WTC11 (cell line): ENCODE data around the gene MYL4. TPM values are rescaled to one million over a fixed set of nuclear protein-coding genes. Genes with fewer than 3 reads are reported as not detected.

Experiments used
- ATAC-seq: fragments of 200-7000 bp; cut with Tn5 transposase; 2 replicates; pipeline ENCODE4 v1.10.0; 2021; ENCODE audit warnings: mild to moderate bottlenecking, moderate library complexity
- CTCF ChIA-PET: fragments of 300-600 bp; sonication (Branson Sonifier 250); formaldehyde crosslinking; loops from one replicate; lab custom pipeline; 2021; ENCODE audit warnings: antibody characterized with exemption; lab: Charles Lee
- POLR2A ChIA-PET: fragments of 350-600 bp; sonication (Branson Sonifier 250); formaldehyde crosslinking; loops from one replicate; lab custom pipeline; 2021; ENCODE audit warnings: antibody characterized with exemption; lab: Charles Lee
- DNase-seq: peaks from one replicate; pipeline ENCODE4 v3.0.0; 2021; ENCODE audit warnings: low spot score
- H3K27ac Mint-ChIP-seq: 2 replicates; pipeline ENCODE4 v1.8.0; 2021; ENCODE audit warnings: mixed read lengths
- H3K27me3 Mint-ChIP-seq: 2 replicates; pipeline ENCODE4 v1.8.0; 2021; ENCODE audit warnings: low read depth, mild to moderate bottlenecking, moderate library complexity, mixed read lengths
- H3K36me3 Mint-ChIP-seq: 2 replicates; pipeline ENCODE4 v1.8.0; 2021; ENCODE audit warnings: mixed read lengths
- H3K4me1 Mint-ChIP-seq: 2 replicates; pipeline ENCODE4 v1.8.0; 2022; ENCODE audit warnings: mixed read lengths
- H3K4me3 Mint-ChIP-seq: 2 replicates; pipeline ENCODE4 v1.8.0; 2021; ENCODE audit warnings: mild to moderate bottlenecking, moderate library complexity, mixed read lengths
- H3K9me3 Mint-ChIP-seq: 2 replicates; pipeline ENCODE4 v1.8.0; 2021; ENCODE audit warnings: mixed read lengths
- ATF1 ChIP-seq: sonication (generic); formaldehyde crosslinking; IDR thresholded peaks from 2 replicates; pipeline ENCODE4 v1.8.1; 2023; ENCODE audit warnings: mild to moderate bottlenecking, moderate library complexity, missing genetic modification reagents
- ATF2 ChIP-seq: sonication (generic); formaldehyde crosslinking; IDR thresholded peaks from 2 replicates; pipeline ENCODE4 v1.8.1; 2022; ENCODE audit warnings: low read depth, missing genetic modification reagents, borderline replicate concordance
- ATF3 ChIP-seq: sonication (generic); formaldehyde crosslinking; conservative IDR thresholded peaks from 2 replicates; pipeline ENCODE4 v1.8.1; 2022; ENCODE audit warnings: mild to moderate bottlenecking, missing genetic modification reagents
- CBFB ChIP-seq: sonication (generic); formaldehyde crosslinking; IDR thresholded peaks from 2 replicates; pipeline ENCODE4 v1.8.1; 2022; ENCODE audit warnings: mild to moderate bottlenecking, low read depth, missing genetic modification reagents
- CREB1 ChIP-seq: sonication (generic); formaldehyde crosslinking; IDR thresholded peaks from 2 replicates; pipeline ENCODE4 v1.8.0; 2023; ENCODE audit warnings: mild to moderate bottlenecking, missing genetic modification reagents
- FOXP4 ChIP-seq: sonication (generic); formaldehyde crosslinking; IDR thresholded peaks from 2 replicates; pipeline ENCODE4 v1.8.0; 2022; ENCODE audit warnings: mild to moderate bottlenecking, missing genetic modification reagents
- JUN ChIP-seq: sonication (generic); formaldehyde crosslinking; IDR thresholded peaks from 2 replicates; pipeline ENCODE4 v1.8.0; 2023; ENCODE audit warnings: mild to moderate bottlenecking, missing genetic modification reagents
- MYBL2 ChIP-seq: sonication (generic); formaldehyde crosslinking; IDR thresholded peaks from 2 replicates; pipeline ENCODE4 v1.8.1; 2023; ENCODE audit warnings: mild to moderate bottlenecking, moderate library complexity, missing genetic modification reagents
- NFATC4 ChIP-seq: fragments of 250-450 bp; sonication (Bioruptor Pico); IDR thresholded peaks from 2 replicates; pipeline ENCODE4 v1.9.0; 2021; ENCODE audit warnings: mild to moderate bottlenecking
- NFYB ChIP-seq: sonication (generic); formaldehyde crosslinking; conservative IDR thresholded peaks from 2 replicates; pipeline ENCODE4 v1.8.0; 2022; ENCODE audit warnings: low read depth, missing genetic modification reagents
- NR3C1 ChIP-seq: sonication (generic); formaldehyde crosslinking; conservative IDR thresholded peaks from 2 replicates; pipeline ENCODE4 v1.8.1; 2023; ENCODE audit warnings: low read depth, mild to moderate bottlenecking, missing genetic modification reagents
- SOX15 ChIP-seq: fragments of 250-450 bp; sonication (Bioruptor Pico); IDR thresholded peaks from 2 replicates; pipeline ENCODE4 v1.9.0; 2021; ENCODE audit warnings: mild to moderate bottlenecking
- SP1 ChIP-seq: sonication (generic); formaldehyde crosslinking; conservative IDR thresholded peaks from 2 replicates; pipeline ENCODE4 v1.8.1; 2022; ENCODE audit warnings: missing genetic modification reagents
- ZNF219 ChIP-seq: sonication (generic); formaldehyde crosslinking; IDR thresholded peaks from 2 replicates; pipeline ENCODE4 v1.8.0; 2023; ENCODE audit warnings: missing genetic modification reagents, mild to moderate bottlenecking, borderline replicate concordance
- ZNF232 ChIP-seq: sonication (generic); formaldehyde crosslinking; IDR thresholded peaks from 2 replicates; pipeline ENCODE4 v1.8.0; 2022; ENCODE audit warnings: mild to moderate bottlenecking, missing genetic modification reagents
- total RNA-seq: library from RNA; stranded (reverse); gene quantifications from 3 replicates; pipeline ENCODE4 v1.2.3, GENCODE V29; 2021
- TF ChIP-seq, protein P1 (sequence below): fragments of 250-450 bp; sonication (Bioruptor Pico); IDR thresholded peaks from 2 replicates; pipeline ENCODE4 v1.9.0; 2021; ENCODE audit warnings: mild to moderate bottlenecking
- TF ChIP-seq, protein P2 (sequence below): fragments of 200-600 bp; IDR thresholded peaks from 2 replicates; pipeline ENCODE4 v1.8.0; 2022; ENCODE audit warnings: antibody characterized with exemption
- TF ChIP-seq, protein P3 (sequence below): sonication (generic); formaldehyde crosslinking; IDR thresholded peaks from 2 replicates; pipeline ENCODE4 v1.8.1; 2023; ENCODE audit warnings: mild to moderate bottlenecking, moderate library complexity, missing genetic modification reagents
- TF ChIP-seq, protein P4 (sequence below): sonication (generic); formaldehyde crosslinking; IDR thresholded peaks from 2 replicates; pipeline ENCODE4 v1.8.0; 2022; ENCODE audit warnings: mild to moderate bottlenecking, missing genetic modification reagents

MYL4 gene
- total RNA-seq, 1 experiment from 2014 or later: 0.50 TPM

GRCh38 chr17:47252766-47253512 lies 43.8 kb downstream of the MYL4 start:
- H3K4me1 Mint-ChIP-seq: peaks cover 43% of the 10 kb centered on the region
- CTCF ChIA-PET: interaction anchor here (1.0 to 2.9 kb wide), 3 partner anchors 23 to 57 kb away, joined by 3 to 11 read pairs (median 5); no protein-coding TSS in a partner anchor
- TF ChIP-seq SOX15 (CRISPR knock-in tag) (no peak), NFYB (CRISPR knock-in tag) (no peak), NFATC4 (no peak), ATF3 (CRISPR knock-in tag) (no peak), CREB1 (CRISPR knock-in tag) (no peak), ATF1 (CRISPR knock-in tag) (no peak), SP1 (CRISPR knock-in tag) (no peak), MYBL2 (no peak), ZNF219 (CRISPR knock-in tag) (no peak), NR3C1 (CRISPR knock-in tag) (no peak), ZNF232 (no peak), FOXP4 (CRISPR knock-in tag) (no peak), JUN (CRISPR knock-in tag) (no peak), CBFB (CRISPR knock-in tag) (no peak), ATF2 (CRISPR knock-in tag) (no peak)
- TF ChIP-seq, protein P1, sequence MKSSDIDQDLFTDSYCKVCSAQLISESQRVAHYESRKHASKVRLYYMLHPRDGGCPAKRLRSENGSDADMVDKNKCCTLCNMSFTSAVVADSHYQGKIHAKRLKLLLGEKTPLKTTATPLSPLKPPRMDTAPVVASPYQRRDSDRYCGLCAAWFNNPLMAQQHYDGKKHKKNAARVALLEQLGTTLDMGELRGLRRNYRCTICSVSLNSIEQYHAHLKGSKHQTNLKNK (CRISPR knock-in tag): no peak
- TF ChIP-seq, protein P2, sequence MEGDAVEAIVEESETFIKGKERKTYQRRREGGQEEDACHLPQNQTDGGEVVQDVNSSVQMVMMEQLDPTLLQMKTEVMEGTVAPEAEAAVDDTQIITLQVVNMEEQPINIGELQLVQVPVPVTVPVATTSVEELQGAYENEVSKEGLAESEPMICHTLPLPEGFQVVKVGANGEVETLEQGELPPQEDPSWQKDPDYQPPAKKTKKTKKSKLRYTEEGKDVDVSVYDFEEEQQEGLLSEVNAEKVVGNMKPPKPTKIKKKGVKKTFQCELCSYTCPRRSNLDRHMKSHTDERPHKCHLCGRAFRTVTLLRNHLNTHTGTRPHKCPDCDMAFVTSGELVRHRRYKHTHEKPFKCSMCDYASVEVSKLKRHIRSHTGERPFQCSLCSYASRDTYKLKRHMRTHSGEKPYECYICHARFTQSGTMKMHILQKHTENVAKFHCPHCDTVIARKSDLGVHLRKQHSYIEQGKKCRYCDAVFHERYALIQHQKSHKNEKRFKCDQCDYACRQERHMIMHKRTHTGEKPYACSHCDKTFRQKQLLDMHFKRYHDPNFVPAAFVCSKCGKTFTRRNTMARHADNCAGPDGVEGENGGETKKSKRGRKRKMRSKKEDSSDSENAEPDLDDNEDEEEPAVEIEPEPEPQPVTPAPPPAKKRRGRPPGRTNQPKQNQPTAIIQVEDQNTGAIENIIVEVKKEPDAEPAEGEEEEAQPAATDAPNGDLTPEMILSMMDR: no peak
- TF ChIP-seq, protein P3, sequence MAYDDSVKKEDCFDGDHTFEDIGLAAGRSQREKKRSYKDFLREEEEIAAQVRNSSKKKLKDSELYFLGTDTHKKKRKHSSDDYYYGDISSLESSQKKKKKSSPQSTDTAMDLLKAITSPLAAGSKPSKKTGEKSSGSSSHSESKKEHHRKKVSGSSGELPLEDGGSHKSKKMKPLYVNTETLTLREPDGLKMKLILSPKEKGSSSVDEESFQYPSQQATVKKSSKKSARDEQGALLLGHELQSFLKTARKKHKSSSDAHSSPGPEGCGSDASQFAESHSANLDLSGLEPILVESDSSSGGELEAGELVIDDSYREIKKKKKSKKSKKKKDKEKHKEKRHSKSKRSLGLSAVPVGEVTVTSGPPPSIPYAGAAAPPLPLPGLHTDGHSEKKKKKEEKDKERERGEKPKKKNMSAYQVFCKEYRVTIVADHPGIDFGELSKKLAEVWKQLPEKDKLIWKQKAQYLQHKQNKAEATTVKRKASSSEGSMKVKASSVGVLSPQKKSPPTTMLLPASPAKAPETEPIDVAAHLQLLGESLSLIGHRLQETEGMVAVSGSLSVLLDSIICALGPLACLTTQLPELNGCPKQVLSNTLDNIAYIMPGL: no peak
- TF ChIP-seq, protein P4, sequence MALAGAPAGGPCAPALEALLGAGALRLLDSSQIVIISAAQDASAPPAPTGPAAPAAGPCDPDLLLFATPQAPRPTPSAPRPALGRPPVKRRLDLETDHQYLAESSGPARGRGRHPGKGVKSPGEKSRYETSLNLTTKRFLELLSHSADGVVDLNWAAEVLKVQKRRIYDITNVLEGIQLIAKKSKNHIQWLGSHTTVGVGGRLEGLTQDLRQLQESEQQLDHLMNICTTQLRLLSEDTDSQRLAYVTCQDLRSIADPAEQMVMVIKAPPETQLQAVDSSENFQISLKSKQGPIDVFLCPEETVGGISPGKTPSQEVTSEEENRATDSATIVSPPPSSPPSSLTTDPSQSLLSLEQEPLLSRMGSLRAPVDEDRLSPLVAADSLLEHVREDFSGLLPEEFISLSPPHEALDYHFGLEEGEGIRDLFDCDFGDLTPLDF (CRISPR knock-in tag): no peak
- TF ChIP-seq, all 79 proteins: peak for 0
- peaks cover 57% of the 10 kb centered on the region for H3K27me3 Mint-ChIP-seq
- no peak overlapping the region for H3K27ac Mint-ChIP-seq
- H3K9me3 Mint-ChIP-seq: peaks cover 4% of the 10 kb centered on the region; the same call in 1 of the 2 replicates
- no peak for DNase-seq
- no peak for ATAC-seq
- H3K36me3 Mint-ChIP-seq: no peaks in the 10 kb centered on the region
- peak overlapping the region; percentile 71 for H3K4me3 Mint-ChIP-seq
- POLR2A ChIA-PET: no interaction called here
